HepG2 (cell line): Measurements from ENCODE around the gene ELP1. TPM values are rescaled to one million over a fixed set of nuclear protein-coding genes. Genes with fewer than 3 reads are reported as not detected.

Source experiments
- FLYWCH1 ChIP-seq: sonication (generic); formaldehyde crosslinking; IDR thresholded peaks from 2 replicates; pipeline ENCODE4 v1.8.1; 2023; ENCODE audit warnings: mild to moderate bottlenecking, missing genetic modification reagents
- FOXJ3 ChIP-seq: sonication (generic); formaldehyde crosslinking; IDR thresholded peaks from 2 replicates; pipeline ENCODE4 v1.4.0; 2020; ENCODE audit warnings: missing genetic modification reagents, mild to moderate bottlenecking, borderline replicate concordance
- GABPA ChIP-seq, 2 experiments: IDR thresholded peaks; 2 replicates each; pipeline ENCODE4 v1.6.1; 2011 to 2016; ENCODE audit warnings: low read depth in 2 of 2, low read length in 1 of 2, missing biosample characterization in 1 of 2, missing genetic modification characterization in 1 of 2
- JUND ChIP-seq: sonication (generic); formaldehyde crosslinking; IDR thresholded peaks from 2 replicates; pipeline ENCODE4 v1.8.0; 2022; ENCODE audit warnings: mild to moderate bottlenecking, missing genetic modification reagents
- KDM5A ChIP-seq: fragments of 200-600 bp; sonication (generic); IDR thresholded peaks from 2 replicates; pipeline ENCODE4 v1.7.0; 2018; ENCODE audit warnings: antibody characterized with exemption, mild to moderate bottlenecking, low read length, borderline replicate concordance
- PCBP2 ChIP-seq: fragments of 200-400 bp; formaldehyde crosslinking; optimal IDR thresholded peaks from 2 replicates; pipeline ENCODE3; 2018; ENCODE audit warnings: low read length, low read depth; ENCODE audit not compliant: poor library complexity, severe bottlenecking
- TBL1XR1 ChIP-seq: fragments of 150-350 bp; IDR thresholded peaks from 2 replicates; pipeline ENCODE4 v1.6.1; 2014; ENCODE audit warnings: borderline replicate concordance, low read length; ENCODE audit not compliant: partially characterized antibody
- TFE3 ChIP-seq: IDR thresholded peaks from 2 replicates; pipeline ENCODE4 v1.6.1; 2016
- TRAFD1 ChIP-seq: sonication (generic); formaldehyde crosslinking; IDR thresholded peaks from 2 replicates; pipeline ENCODE4 v1.5.1; 2020; ENCODE audit warnings: missing genetic modification reagents, mild to moderate bottlenecking, borderline replicate concordance
- ZBTB3 ChIP-seq: sonication (generic); formaldehyde crosslinking; IDR thresholded peaks from 2 replicates; pipeline ENCODE4 v1.4.0; 2020; ENCODE audit warnings: low read depth, mild to moderate bottlenecking, moderate library complexity, missing genetic modification reagents, borderline replicate concordance
- ZBTB43 ChIP-seq: sonication (generic); formaldehyde crosslinking; conservative IDR thresholded peaks from 2 replicates; pipeline ENCODE4 v1.4.0; 2020; ENCODE audit warnings: missing genetic modification reagents
- ZNF234 ChIP-seq: sonication (generic); formaldehyde crosslinking; conservative IDR thresholded peaks from 2 replicates; pipeline ENCODE4 v1.5.1; 2020; ENCODE audit warnings: mild to moderate bottlenecking, missing genetic modification reagents
- ZNF407 ChIP-seq: sonication (generic); formaldehyde crosslinking; IDR thresholded peaks from one replicate; pipeline ENCODE4 v1.5.1; 2020; ENCODE audit warnings: mild to moderate bottlenecking, missing genetic modification reagents; ENCODE audit errors: not compliant biosample characterization
- ZNF546 ChIP-seq: sonication (generic); formaldehyde crosslinking; conservative IDR thresholded peaks from 2 replicates; pipeline ENCODE4 v1.8.1; 2023; ENCODE audit warnings: mild to moderate bottlenecking, missing genetic modification reagents
- ZNF788 ChIP-seq: sonication (generic); formaldehyde crosslinking; IDR thresholded peaks from 2 replicates; pipeline ENCODE4 v1.5.0; 2020; ENCODE audit warnings: mild to moderate bottlenecking, missing genetic modification reagents, borderline replicate concordance
- polyA plus RNA-seq, 8 experiments: library from polyadenylated mRNA; depleted of rRNA in 3 of 8; stranded (reverse) in 7 of 8; unstranded in 1 of 8; fragments of >200 nt; fragmentation: Illumina TruSeq in 4 of 8; extraction: Trizol in 4 of 8; gene quantifications; 2 replicates each; pipeline versions ENCODE4 v1.2.1 to v1.2.3, GENCODE V29; 2011 to 2016; ENCODE audit warnings: low read depth in 4 of 8, missing spikeins in 1 of 8, mixed read lengths in 1 of 8; ENCODE audit not compliant: insufficient read depth in 1 of 8
- total RNA-seq, 5 experiments: library from RNA; depleted of rRNA; stranded (reverse); fragments of >200 nt; fragmentation: Illumina TruSeq; extraction: Trizol; gene quantifications; 2 replicates each; pipeline ENCODE4 v1.2.3, GENCODE V29; 2016; ENCODE audit warnings: low read depth in 1 of 5

ELP1 gene
- total and polyA plus RNA-seq, 2 of the 13 experiments (the other 11 are each of a cell fraction or from before 2014, with no cell fraction given): 157 to 275 TPM

GRCh38 chr9:108869092-108869725, 64.7 kb downstream of the ELP1 start (continued):
- TF ChIP-seq TFE3: peak; percentile 80
- no peak for TF ChIP-seq KDM5A
- TF ChIP-seq PCBP2: no peak
- no peak for TF ChIP-seq ZNF234 (CRISPR knock-in tag)
- TF ChIP-seq GABPA (IDR thresholded peaks at IDR 0.05; ENCODE audit: low read depth, low read length): no peak
- TF ChIP-seq GABPA (CRISPR knock-in tag; IDR thresholded peaks at IDR 0.05; ENCODE audit: low read depth): 0 out of 2 replicates have a peak, but pooled peaks have one; percentile 28
- peak; percentile 63; the same call in 1 of the 2 replicates for TF ChIP-seq ZNF788 (CRISPR knock-in tag)
- TF ChIP-seq FLYWCH1 (CRISPR knock-in tag): no peak
- no peak for TF ChIP-seq TRAFD1
- peak; percentile 72; the same call in 1 of the 2 replicates for TF ChIP-seq FOXJ3
- TF ChIP-seq ZBTB43 (CRISPR knock-in tag): peak; percentile 51; the same call in 1 of the 2 replicates
- no peak for TF ChIP-seq JUND (CRISPR knock-in tag)
- no peak for TF ChIP-seq ZBTB3 (CRISPR knock-in tag)
- TF ChIP-seq TBL1XR1: peak; percentile 49
- no peak for TF ChIP-seq ZNF546
- TF ChIP-seq ZNF407 (CRISPR knock-in tag): no peak
